K562 (cell line): Measurements from ENCODE around the gene ETFRF1. TPM values are rescaled to one million over a fixed set of nuclear protein-coding genes. Genes with fewer than 3 reads are reported as not detected.

ENCODE experiments used
- BRCA1 ChIP-seq, 2 experiments: fragments of 450-650 bp in 1 of 2; sonication (generic) in 1 of 2; formaldehyde crosslinking in 1 of 2; IDR thresholded peaks; 2 replicates each; pipeline versions ENCODE4 v1.5.0 to v1.6.1; 2017 to 2020; ENCODE audit warnings: mild to moderate bottlenecking in 1 of 2, missing genetic modification reagents in 1 of 2
- CTBP1 ChIP-seq: fragments of 450-650 bp; IDR thresholded peaks from 2 replicates; pipeline ENCODE4 v1.6.1; 2016; ENCODE audit warnings: borderline replicate concordance
- ETV6 ChIP-seq, 3 experiments: fragments of 150-350 bp in 1 of 3; sonication (generic) in 1 of 3; formaldehyde crosslinking in 1 of 3; IDR thresholded peaks; 2 replicates each; pipeline versions ENCODE4 v1.6.1 to v1.8.0; 2014 to 2022; ENCODE audit warnings: borderline replicate concordance in 2 of 3, low read depth in 2 of 3, antibody characterized with exemption in 1 of 3, low read length in 1 of 3, mild to moderate bottlenecking in 1 of 3, missing genetic modification reagents in 1 of 3
- EZH2 ChIP-seq: IDR thresholded peaks from 2 replicates; pipeline ENCODE4 v1.6.1; 2012; ENCODE audit warnings: low read depth, mild to moderate bottlenecking, inconsistent platforms, low read length, borderline replicate concordance
- MCM3 ChIP-seq: fragments of 450-650 bp; IDR thresholded peaks from 2 replicates; pipeline ENCODE4 v1.6.1; 2016
- MEF2A ChIP-seq: IDR thresholded peaks from 2 replicates; pipeline ENCODE4 v1.6.1; 2011; ENCODE audit warnings: low read depth, mild to moderate bottlenecking, low read length, moderate library complexity; ENCODE audit not compliant: control insufficient read depth
- NFATC3 ChIP-seq: fragments of 450-650 bp; IDR thresholded peaks from 2 replicates; pipeline ENCODE4 v1.6.1; 2017; ENCODE audit warnings: mild to moderate bottlenecking
- NFE2L1 ChIP-seq: fragments of 450-650 bp; IDR thresholded peaks from 2 replicates; pipeline ENCODE4 v1.6.1; 2016; ENCODE audit warnings: missing genetic modification characterization, low read depth, mild to moderate bottlenecking, missing compliant biosample characterization, moderate library complexity, borderline replicate concordance
- NR0B1 ChIP-seq: fragments of 450-650 bp; IDR thresholded peaks from one replicate; pipeline ENCODE4 v1.6.1; 2018; ENCODE audit warnings: mild to moderate bottlenecking, moderate library complexity; ENCODE audit not compliant: partially characterized antibody
- PCBP1 ChIP-seq: fragments of 200-400 bp; formaldehyde crosslinking; IDR thresholded peaks from 2 replicates; pipeline ENCODE4 v1.6.1; 2018; ENCODE audit warnings: mild to moderate bottlenecking, low read depth, low read length; ENCODE audit not compliant: poor library complexity, severe bottlenecking
- POLR3G ChIP-seq: IDR thresholded peaks from 2 replicates; pipeline ENCODE4 v1.6.1; 2011; ENCODE audit not compliant: insufficient read length, insufficient replicate concordance; ENCODE audit errors: extremely low read depth
- PRDM10 ChIP-seq: fragments of 450-650 bp; IDR thresholded peaks from 2 replicates; pipeline ENCODE4 v1.6.1; 2018; ENCODE audit not compliant: partially characterized antibody
- RAD51 ChIP-seq: fragments of 450-650 bp; IDR thresholded peaks from 2 replicates; pipeline ENCODE4 v1.7.1; 2016; ENCODE audit warnings: low read depth, mild to moderate bottlenecking, borderline replicate concordance
- SMAD4 ChIP-seq: fragments of 250-450 bp; sonication (Bioruptor Pico); conservative IDR thresholded peaks from 2 replicates; pipeline ENCODE4 v1.8.0; 2021; ENCODE audit warnings: inconsistent platforms, mild to moderate bottlenecking, moderate library complexity
- SOX6 ChIP-seq: fragments of 450-650 bp; IDR thresholded peaks from 2 replicates; pipeline ENCODE4 v1.6.1; 2014; ENCODE audit warnings: mild to moderate bottlenecking
- SPI1 ChIP-seq: IDR thresholded peaks from 2 replicates; pipeline ENCODE4 v1.6.1; 2011; ENCODE audit warnings: low read depth, low read length, control low read depth, borderline replicate concordance
- TAL1 ChIP-seq: fragments of 450-650 bp; IDR thresholded peaks from 2 replicates; pipeline ENCODE4 v1.6.1; 2016; ENCODE audit warnings: mild to moderate bottlenecking
- TEAD4 ChIP-seq, 2 experiments: sonication (generic) in 1 of 2; formaldehyde crosslinking in 1 of 2; IDR thresholded peaks; 2 replicates each; pipeline versions ENCODE4 v1.6.1 to v1.8.0; 2012 to 2022; ENCODE audit warnings: borderline replicate concordance in 1 of 2, inconsistent platforms in 1 of 2, low read length in 1 of 2, mild to moderate bottlenecking in 1 of 2, missing genetic modification reagents in 1 of 2
- ZBTB49 ChIP-seq: sonication (generic); formaldehyde crosslinking; IDR thresholded peaks from 2 replicates; pipeline ENCODE4 v1.8.0; 2022; ENCODE audit warnings: missing genetic modification reagents, mild to moderate bottlenecking, borderline replicate concordance
- polyA plus RNA-seq, 8 experiments: library from polyadenylated mRNA; depleted of rRNA in 4 of 8; stranded (reverse) in 5 of 8; unstranded in 3 of 8; fragments of >200 nt; fragmentation: Nextera tagmentation in 2 of 8; fragmentation: Illumina TruSeq in 1 of 8; extraction: Ambion mirVana in 2 of 8; extraction: Trizol in 1 of 8; gene quantifications; 2 replicates each; pipeline versions ENCODE4 v1.2.1 to v1.2.3, GENCODE V29; 2011 to 2014; ENCODE audit warnings: inconsistent platforms in 1 of 8, missing spikeins in 1 of 8
- total RNA-seq, 7 experiments: library from RNA; depleted of rRNA in 6 of 7; stranded (reverse); fragments of >200 nt in 6 of 7; fragmentation: Illumina TruSeq in 2 of 7; extraction: Trizol in 2 of 7; gene quantifications; 2 replicates each; pipeline versions ENCODE4 v1.2.1 to v1.2.3, GENCODE V29; 2011 to 2021; ENCODE audit warnings: low replicate concordance in 1 of 7

The ETFRF1 gene
- total and polyA plus RNA-seq, 9 of the 15 experiments (the other 6 are each of a cell fraction or from before 2014, with no cell fraction given): 16.1 to 107 (median 33.7) TPM

GRCh38 chr12:25245491-25245890 lies 50.5 kb downstream of the ETFRF1 start (continued):
- no peak for TF ChIP-seq ZBTB49 (CRISPR knock-in tag)
- TF ChIP-seq SOX6: 0 out of 2 replicates have a peak, but pooled peaks have one; percentile 17
- TF ChIP-seq TAL1: peak; percentile 57
- no peak for TF ChIP-seq NR0B1
- no peak for TF ChIP-seq NFE2L1 (tag)
- TF ChIP-seq PRDM10: no peak
- no peak for TF ChIP-seq POLR3G
- TF ChIP-seq RAD51: no peak
- no peak for TF ChIP-seq ETV6 (IDR thresholded peaks at IDR 0.05; ENCODE audit: borderline replicate concordance in 1 of 2, low read depth in 2 of 2, low read length in 1 of 2)
- no peak for TF ChIP-seq ETV6 (CRISPR knock-in tag; IDR thresholded peaks at IDR 0.05; ENCODE audit: borderline replicate concordance)
- peak; percentile 63 for TF ChIP-seq TEAD4 (IDR thresholded peaks at IDR 0.05; ENCODE audit: low read length)
- no peak for TF ChIP-seq TEAD4 (CRISPR knock-in tag; IDR thresholded peaks at IDR 0.05; ENCODE audit: borderline replicate concordance)
- TF ChIP-seq PCBP1: no peak
- no peak for TF ChIP-seq MCM3
- TF ChIP-seq BRCA1 (IDR thresholded peaks at IDR 0.05): no peak
- no peak for TF ChIP-seq BRCA1 (CRISPR knock-in tag; IDR thresholded peaks at IDR 0.05)
- TF ChIP-seq NFATC3: no peak
- no peak for TF ChIP-seq SMAD4 (CRISPR knock-in tag)
- no peak for TF ChIP-seq MEF2A
- no peak for TF ChIP-seq CTBP1
- no peak for TF ChIP-seq EZH2
- TF ChIP-seq SPI1: no peak
